ENCODE results near the gene CD247.
A peak's percentile ranks its signal among the peaks of the same experiment; 100 is the strongest.

The CD247 gene

DNA sequence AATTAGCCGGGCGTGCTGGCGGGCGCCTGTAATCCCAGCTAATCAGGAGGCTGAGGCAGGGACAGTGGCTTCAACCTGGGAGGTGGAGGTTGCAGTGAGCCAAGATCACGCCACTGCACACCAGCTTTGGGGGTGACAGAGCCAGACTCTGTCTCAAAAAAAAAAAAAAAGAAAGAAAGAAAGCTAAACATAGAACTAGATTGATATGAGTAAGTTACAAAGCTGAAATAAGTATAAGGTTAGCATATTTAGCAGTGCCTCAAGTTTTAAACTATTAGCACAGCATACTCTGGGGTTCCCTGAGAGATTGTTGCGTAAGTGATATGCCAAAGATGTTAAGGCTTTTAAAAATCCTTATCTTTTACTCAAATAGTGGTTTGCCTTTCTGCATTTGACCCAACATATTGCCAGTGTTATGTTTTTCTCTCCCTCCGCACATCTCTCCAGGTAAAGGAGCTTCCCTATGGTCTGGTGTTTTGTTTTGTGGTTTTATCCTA lies 126.1 kb downstream of the CD247 start:
- ATAC-seq (no peak), DNase-seq (ENCODE audit: low spot score in 2 of 2) (no peak)
- no peak overlapping the region for H3K27ac Mint-ChIP-seq
- no peaks in the 10 kb centered on the region for H3K4me1 Mint-ChIP-seq
- H3K9me3 Mint-ChIP-seq = no peaks in the 10 kb centered on the region
- H3K4me3 Mint-ChIP-seq = no peak overlapping the region
- H3K36me3 Mint-ChIP-seq = peaks cover 38% of the 10 kb centered on the region

DNA sequence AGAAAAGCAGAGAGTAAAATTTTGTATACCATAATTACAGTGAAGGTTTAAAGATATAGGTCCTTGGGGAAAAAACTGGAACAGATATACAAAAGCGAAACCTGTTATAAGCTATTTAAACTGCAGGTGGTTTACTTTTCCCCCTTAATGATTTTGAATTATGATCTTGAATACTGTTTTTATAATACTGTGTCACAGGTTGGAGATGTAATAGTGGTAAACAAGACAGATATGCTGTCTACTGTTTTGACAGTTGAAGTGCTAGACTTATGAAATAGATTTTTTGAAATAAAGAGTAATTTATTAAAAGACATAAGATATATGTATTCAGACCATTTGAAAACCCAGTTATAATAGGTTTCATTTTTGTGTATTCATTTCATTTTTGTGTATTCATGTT lies 129.4 kb downstream of the CD247 start:
- H3K4me1 Mint-ChIP-seq = no peaks in the 10 kb centered on the region
- H3K36me3 Mint-ChIP-seq = peaks cover 56% of the 10 kb centered on the region
- no peak for DNase-seq (ENCODE audit: low spot score in 2 of 2)
- no peak overlapping the region for H3K27ac Mint-ChIP-seq
- ATAC-seq = no peak
- no peak overlapping the region for H3K4me3 Mint-ChIP-seq
- no peaks in the 10 kb centered on the region for H3K9me3 Mint-ChIP-seq

DNA sequence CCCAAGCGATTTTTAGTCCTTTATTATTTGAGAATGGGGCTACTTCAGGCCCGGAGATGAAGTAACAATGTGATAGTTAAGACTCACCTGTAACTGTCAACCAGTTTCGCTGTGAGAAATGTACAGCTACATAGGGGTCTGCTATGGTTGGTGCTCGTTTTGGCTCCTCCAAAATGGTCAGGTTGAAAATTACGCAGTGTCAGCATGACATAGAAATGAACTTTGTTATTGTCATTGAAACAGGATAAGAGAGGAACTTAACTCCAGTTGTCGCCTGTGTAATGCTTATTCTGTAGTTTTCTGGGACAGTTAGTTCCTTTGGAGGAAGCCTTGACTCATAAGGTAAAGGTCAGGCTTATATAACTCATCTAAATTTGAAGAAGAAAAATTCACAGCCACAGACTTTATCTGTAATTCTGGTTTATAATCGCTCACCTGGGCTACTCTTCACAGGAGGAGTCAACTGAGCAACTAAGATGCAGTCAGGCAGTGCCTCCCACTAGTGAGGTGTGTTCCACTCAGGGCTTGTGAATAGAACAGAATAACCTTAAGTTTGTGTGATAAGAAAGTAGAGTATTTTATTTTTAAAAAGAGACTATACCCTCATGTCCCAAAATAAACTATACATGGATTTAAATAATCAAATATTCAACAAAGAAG lies 130.9 kb downstream of the CD247 start:
- no peak for DNase-seq (ENCODE audit: low spot score in 2 of 2)
- H3K27ac Mint-ChIP-seq = no peak overlapping the region
- ATAC-seq = peak; percentile 19
- H3K9me3 Mint-ChIP-seq = no peaks in the 10 kb centered on the region
- no peaks in the 10 kb centered on the region for H3K4me1 Mint-ChIP-seq
- H3K36me3 Mint-ChIP-seq = peaks cover 65% of the 10 kb centered on the region
- no peak overlapping the region for H3K4me3 Mint-ChIP-seq

Measured in stimulated activated effector memory CD8-positive, alpha-beta T cell treated with anti-CD3 and anti-CD28 coated beads, Interleukin-12 subunit alpha, Interleukin-12 subunit beta, amount 100 ng/mL, for 72 hours (primary cell).